GM18868 (cell line): ENCODE results near the gene ERBB2.
"Not testable (repeated sequence)": the region's sequence is repeated elsewhere in the genome, so short reads cannot be mapped to it uniquely, and the experiment has no call there.

ENCODE experiments used
- ATAC-seq: cut with Tn5 transposase; IDR thresholded peaks from one replicate; pipeline ENCODE4 v1.9.1; 2021; ENCODE audit warnings: mild to moderate bottlenecking, moderate library complexity; ENCODE audit not compliant: unreplicated experiment

Gene ERBB2

DNA sequence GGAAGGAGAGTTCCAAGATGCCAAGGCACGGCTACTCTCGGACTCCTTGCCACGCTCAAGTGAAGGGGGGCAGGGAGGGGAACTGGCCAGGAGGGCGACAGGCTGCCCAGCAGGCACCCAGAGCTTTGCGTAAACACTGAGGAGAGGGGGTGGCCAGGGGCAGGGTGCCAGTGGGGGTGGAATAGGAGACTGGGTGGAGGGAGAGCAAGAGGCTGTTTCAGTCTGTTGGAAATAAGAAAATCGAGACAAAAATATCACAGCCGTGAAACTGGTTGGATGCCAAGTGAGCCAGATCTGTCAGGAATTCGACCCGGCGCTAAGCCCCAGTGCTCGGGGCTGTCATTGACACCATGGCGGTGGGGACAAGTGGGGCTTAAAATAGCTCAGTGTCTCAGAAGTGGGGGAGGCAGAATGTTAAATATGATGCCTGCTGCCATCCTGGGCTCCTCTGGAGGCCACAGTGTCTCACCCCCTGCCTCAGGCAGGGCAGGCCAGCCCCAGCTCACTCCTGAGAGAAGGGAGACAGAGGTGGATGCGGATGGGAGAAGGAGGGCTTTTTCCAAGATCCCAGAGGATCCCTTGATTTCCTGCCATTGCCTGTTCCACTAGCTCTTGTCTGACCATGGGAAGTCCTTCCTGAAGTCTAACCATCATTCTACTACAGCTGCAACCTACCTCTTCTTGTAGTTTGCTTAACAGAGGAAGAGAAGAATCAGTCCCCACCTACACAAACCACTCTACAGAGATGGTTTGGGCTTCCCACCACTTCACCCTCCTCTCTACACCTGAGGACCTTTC lies 22.1 kb upstream of the ERBB2 start:
- ATAC-seq: no peak

- no peak for ATAC-seq
Measured at GRCh38 chr17:39678340-39679116, 21.3 kb upstream of the ERBB2 start.

DNA sequence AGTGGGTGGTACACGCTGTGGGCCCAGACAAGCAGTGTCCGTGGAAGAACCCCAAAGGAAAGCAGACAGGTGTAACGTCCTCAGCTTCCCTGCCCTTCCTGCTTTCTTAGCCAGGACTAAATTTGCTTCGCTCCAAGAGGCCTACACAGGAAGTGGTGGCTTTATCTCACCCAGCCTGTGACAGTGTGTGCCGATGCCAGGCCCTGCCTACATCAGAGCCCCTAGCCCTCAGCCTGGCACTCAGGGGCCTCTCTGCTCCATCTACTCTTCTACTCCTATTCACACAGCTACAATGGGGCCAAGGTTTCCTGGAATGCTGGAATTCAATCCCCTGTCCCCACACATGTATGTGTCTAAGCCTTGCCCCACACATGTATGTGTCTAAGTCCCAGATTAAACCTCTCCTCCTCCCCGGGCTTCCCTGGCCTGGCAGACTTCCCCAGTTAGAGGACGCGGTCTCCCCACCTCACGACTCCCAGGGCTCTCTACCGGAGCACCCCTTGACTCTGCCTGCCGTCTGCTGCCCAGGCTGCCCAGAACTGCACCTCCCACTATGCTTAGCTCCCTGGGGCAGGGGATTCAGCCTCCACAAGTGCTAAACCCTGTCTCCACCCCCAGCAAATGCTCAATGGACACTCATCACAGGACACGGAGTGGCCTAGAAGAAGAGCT lies 20.2 kb upstream of the ERBB2 start:
- ATAC-seq: no peak

DNA sequence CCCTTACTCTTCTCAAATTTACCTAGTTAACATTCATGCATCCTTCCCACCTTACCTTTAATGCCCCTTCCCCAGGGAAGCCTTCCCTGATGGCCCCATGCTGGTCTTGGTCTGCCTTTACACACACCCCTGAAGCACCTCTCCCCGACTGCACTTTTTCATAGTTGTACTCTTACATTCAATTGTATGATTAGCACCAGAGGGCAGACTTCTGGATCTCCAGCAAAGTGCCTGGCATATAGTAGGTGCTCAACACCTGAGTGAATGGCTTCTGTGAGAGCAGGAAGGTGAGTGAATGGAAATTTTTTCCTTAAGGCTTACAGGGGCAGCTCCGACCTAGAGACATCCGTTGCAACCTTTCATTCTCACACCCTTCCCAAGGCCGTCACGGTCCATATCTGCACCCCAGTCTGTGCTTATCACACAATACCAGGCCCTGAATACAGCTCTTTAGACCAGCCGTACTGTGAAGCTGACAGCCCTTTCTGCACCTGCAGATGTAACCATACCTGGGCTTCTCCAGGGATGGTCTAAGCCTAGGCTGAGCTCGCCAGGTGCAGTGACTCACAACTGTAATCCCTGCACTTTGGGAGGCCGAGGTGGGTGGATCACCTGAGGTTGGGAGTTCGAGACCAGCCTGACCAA lies 16.4 kb upstream of the ERBB2 start:
- no peak for ATAC-seq

GRCh38 chr17:39684369-39685192 lies 15.3 kb upstream of the ERBB2 start:
- no peak for ATAC-seq

DNA sequence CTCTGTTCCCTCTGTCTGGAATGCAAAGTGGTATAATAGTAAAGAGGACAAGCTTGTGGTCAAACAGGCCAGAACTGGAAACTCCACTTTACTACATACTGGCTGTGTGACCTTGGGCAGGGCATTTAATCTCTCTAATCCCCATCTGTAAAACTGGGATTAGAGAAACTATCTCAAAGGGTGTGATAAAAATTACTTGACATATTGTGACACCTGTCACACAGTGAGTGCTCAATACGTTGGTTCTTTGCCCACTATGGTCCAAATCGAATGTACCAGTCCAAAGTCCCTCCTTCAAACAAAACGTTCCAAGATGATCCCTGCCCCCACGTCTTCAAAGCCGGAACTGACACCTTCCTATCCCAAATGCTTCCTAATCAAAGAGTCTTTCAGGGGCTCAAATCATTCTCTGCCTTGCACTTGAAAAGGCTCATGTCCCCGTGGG lies 12.7 kb upstream of the ERBB2 start:
- ATAC-seq: no peak

- peak; percentile 90 for ATAC-seq
Measured at GRCh38 chr17:39687546-39688474, 12.1 kb upstream of the ERBB2 start, which contains the start of gene PGAP3. Gene PGAP3, minus strand, starts transcription at chr17:39688057. Its CDS starts 43 bp downstream, at chr17:39688014.

DNA sequence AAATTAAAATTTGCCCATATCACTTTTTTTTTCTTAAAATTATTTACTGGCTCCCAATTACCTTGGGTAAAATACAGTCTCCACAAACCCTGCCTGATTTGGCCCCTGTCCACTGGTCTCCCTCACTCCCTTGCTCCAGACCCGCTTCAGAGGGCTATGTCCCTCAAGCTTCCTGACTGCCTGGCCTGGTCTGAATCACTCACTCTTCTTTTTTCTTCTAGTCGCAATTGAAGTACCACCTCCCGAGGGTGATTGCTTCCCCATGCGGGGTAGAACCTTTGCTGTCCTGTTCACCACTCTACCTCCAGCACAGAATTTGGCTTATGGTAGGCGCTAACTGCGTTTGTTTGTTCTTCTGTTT lies 11.4 kb upstream of the ERBB2 start:
- no peak for ATAC-seq

- ATAC-seq: no peak
Measured at GRCh38 chr17:39688945-39689344, 10.9 kb upstream of the ERBB2 start.

GRCh38 chr17:39694593-39694992 lies 5.3 kb upstream of the ERBB2 start:
- ATAC-seq: no peak

GRCh38 chr17:39695089-39695474 lies 4.8 kb upstream of the ERBB2 start:
- ATAC-seq: no peak

DNA sequence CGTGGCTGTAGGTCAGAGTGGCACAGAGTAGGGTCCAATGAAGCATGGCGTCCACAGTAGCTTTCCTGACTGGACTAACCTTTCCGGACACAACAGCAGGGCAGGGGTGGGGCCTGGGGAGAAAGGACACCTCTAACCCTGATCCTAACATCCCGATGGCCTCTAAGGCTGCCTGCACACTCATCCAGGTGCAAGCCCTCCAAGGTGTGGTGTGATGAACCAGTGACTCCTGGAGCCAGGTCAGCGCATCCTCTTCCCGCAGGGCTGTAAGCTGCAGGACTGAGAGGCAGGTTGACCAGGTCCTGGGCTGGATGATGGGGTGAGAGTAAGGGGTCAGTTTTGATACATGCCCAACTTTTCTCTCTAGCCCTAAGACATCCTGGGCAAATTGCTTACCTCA lies 3.1 kb upstream of the ERBB2 start:
- ATAC-seq: no peak

DNA sequence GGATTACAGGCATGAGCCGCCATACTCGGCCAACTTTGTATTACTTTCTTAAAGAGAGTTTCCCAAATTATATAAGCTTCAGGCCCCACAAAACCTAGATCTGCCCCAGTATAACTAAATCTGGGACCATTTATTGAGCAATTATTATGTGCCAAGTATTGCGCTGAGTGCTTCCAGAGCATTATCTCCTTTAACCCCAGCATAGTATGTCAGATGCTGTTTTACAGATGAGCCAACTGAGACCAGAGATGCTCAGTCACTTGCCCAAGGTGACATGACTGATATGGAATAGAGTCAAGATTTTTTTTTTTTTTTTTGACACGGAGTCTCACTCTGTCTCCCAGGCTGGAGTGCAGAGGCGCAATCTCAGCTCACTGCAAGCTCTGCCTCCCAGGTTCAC lies 1.9 kb upstream of the ERBB2 start:
- no peak for ATAC-seq

DNA sequence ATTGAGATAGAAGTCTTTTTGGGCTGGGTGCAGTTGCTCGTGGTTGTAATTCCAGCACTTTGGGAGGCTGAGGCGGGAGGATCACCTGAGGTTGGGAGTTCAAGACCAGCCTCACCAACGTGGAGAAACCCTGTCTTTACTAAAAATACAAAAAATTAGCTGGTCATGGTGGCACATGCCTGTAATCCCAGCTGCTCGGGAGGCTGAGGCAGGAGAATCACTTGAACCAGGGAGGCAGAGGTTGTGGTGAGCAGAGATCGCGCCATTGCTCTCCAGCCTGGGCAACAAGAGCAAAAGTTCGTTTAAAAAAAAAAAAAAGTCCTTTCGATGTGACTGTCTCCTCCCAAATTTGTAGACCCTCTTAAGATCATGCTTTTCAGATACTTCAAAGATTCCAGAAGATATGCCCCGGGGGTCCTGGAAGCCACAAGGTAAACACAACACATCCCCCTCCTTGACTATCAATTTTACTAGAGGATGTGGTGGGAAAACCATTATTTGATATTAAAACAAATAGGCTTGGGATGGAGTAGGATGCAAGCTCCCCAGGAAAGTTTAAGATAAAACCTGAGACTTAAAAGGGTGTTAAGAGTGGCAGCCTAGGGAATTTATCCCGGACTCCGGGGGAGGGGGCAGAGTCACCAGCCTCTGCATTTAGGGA lies 577 bp upstream of the ERBB2 start:
- not testable (repeated sequence) for ATAC-seq

- ATAC-seq: no peak
Measured at GRCh38 chr17:39700148-39700987, 504 bp downstream of the ERBB2 start.

DNA sequence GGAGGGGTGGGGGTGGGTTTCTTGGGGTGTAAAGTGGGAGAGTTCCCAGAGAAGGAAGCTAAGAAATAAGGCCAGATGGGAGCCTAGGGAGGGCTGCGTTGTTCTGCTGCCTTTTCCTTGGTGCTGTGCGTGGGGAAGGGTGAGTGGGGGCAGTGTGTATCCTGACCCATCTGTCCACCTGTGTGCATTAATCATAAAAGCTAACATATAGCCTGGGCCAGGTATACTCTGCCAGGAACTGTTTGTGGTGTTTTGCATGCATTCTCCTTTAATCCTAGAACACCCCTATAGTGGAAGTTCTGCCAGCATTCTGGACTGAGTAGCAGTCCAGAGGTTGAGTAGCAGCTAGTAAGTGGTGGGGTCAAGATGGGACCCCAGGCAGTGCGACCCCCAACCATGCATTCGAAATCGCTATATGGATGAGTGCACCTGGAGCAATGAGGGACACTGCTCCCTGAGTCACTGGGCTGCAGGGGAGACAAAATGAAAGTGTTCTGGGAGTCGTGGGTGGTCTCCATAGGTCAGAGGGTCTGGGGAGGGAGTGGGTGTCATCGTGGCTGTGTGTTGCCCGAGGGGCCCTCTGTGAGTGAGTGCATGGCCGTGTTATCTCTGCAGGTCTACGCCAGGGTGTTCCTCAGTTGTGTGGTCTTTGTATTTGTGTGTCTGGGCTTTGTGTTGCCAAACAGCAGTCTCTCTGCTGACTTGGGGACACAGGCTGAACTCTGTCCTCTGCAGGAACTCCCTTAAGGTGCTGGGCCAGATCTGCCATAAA lies 1.3 kb downstream of the ERBB2 start:
- no peak for ATAC-seq

GRCh38 chr17:39701784-39702422 lies 2.0 kb downstream of the ERBB2 start:
- no peak for ATAC-seq
